ENCODE results near the gene RGSL1. TPM values are rescaled to one million over a fixed set of nuclear protein-coding genes. Genes with fewer than 3 reads are reported as not detected.

Gene RGSL1
- total RNA-seq, 1 donor from 2014 or later: not detected

GRCh38 chr1:182447660-182448059, 2.3 kb upstream of the RGSL1 start:
- no peak for ATAC-seq
- no peaks in the 10 kb centered on the region for H3K36me3 ChIP-seq
- intact Hi-C loops (cut with DNase I): no loop called here

GRCh38 chr1:182453631-182454030, 3.7 kb downstream of the RGSL1 start:
- ATAC-seq (no peak), DNase-seq (no peak)
- Histone ChIP-seq H3K9me3 (no peaks in the 10 kb centered on the region), H3K27ac (no peak overlapping the region), H3K4me3 (no peak overlapping the region), H3K4me1 (no peaks in the 10 kb centered on the region), H3K27me3 (no peaks in the 10 kb centered on the region), H3K36me3 (no peaks in the 10 kb centered on the region)
- no peak for TF ChIP-seq CTCF (IDR thresholded peaks at IDR 0.05)
- intact Hi-C loops (cut with DNase I): no loop called here

More at GRCh38 chr1:182447660-182448059, 2.3 kb upstream of the RGSL1 start:
- TF ChIP-seq CTCF (IDR thresholded peaks at IDR 0.05): no peak
- Histone ChIP-seq H3K27ac (no peak overlapping the region), H3K27me3 (no peaks in the 10 kb centered on the region), H3K9me3 (no peaks in the 10 kb centered on the region), H3K4me1 (no peaks in the 10 kb centered on the region), H3K4me3 (no peak overlapping the region)
- DNase-seq: no peak

- no peak for TF ChIP-seq CTCF (IDR thresholded peaks at IDR 0.05)
- no peak overlapping the region for H3K4me3 ChIP-seq
- no peak overlapping the region for H3K27ac ChIP-seq
- H3K9me3 ChIP-seq: no peaks in the 10 kb centered on the region
- no peak for DNase-seq
- no peak for ATAC-seq
- H3K27me3 ChIP-seq: no peaks in the 10 kb centered on the region
- H3K4me1 ChIP-seq: no peaks in the 10 kb centered on the region
- H3K36me3 ChIP-seq: no peaks in the 10 kb centered on the region
- intact Hi-C loops (cut with DNase I): no loop called here
Observed at GRCh38 chr1:182457844-182458243, 7.9 kb downstream of the RGSL1 start.

GRCh38 chr1:182459949-182460348, 10.0 kb downstream of the RGSL1 start:
- intact Hi-C loops (cut with DNase I): no loop called here
- no peaks in the 10 kb centered on the region for H3K36me3 ChIP-seq
- DNase-seq: no peak
- ATAC-seq: no peak
- H3K9me3 ChIP-seq: no peaks in the 10 kb centered on the region
- no peaks in the 10 kb centered on the region for H3K27me3 ChIP-seq
- H3K4me1 ChIP-seq: no peaks in the 10 kb centered on the region
- no peak overlapping the region for H3K4me3 ChIP-seq
- no peak for TF ChIP-seq CTCF (IDR thresholded peaks at IDR 0.05)
- no peak overlapping the region for H3K27ac ChIP-seq

GRCh38 chr1:182460550-182460951, 10.6 kb downstream of the RGSL1 start:
- DNase-seq: no peak
- peak; percentile 74 for ATAC-seq
- no peaks in the 10 kb centered on the region for H3K27me3 ChIP-seq
- H3K36me3 ChIP-seq: no peaks in the 10 kb centered on the region
- no peaks in the 10 kb centered on the region for H3K9me3 ChIP-seq
- H3K27ac ChIP-seq: no peak overlapping the region
- no peak for TF ChIP-seq CTCF (IDR thresholded peaks at IDR 0.05)
- no peak overlapping the region for H3K4me3 ChIP-seq
- H3K4me1 ChIP-seq: no peaks in the 10 kb centered on the region
- intact Hi-C loops (cut with DNase I): no loop called here

- H3K4me1 ChIP-seq: no peaks in the 10 kb centered on the region
- TF ChIP-seq CTCF (IDR thresholded peaks at IDR 0.05): no peak
- H3K36me3 ChIP-seq: no peaks in the 10 kb centered on the region
- no peak for DNase-seq
- H3K4me3 ChIP-seq: no peak overlapping the region
- H3K27me3 ChIP-seq: peaks cover 3% of the 10 kb centered on the region
- no peaks in the 10 kb centered on the region for H3K9me3 ChIP-seq
- intact Hi-C loops (cut with DNase I): no loop called here
- no peak overlapping the region for H3K27ac ChIP-seq
- peak; percentile 72 for ATAC-seq
Observed at GRCh38 chr1:182473556-182473955, 23.6 kb downstream of the RGSL1 start.

Measured in upper lobe of right lung (tissue), 1 donor.